Parathyroid adenoma (tissue), 2 donors: Measurements from ENCODE around the gene CTRB1.

Experiments
- H2AFZ ChIP-seq: fragments of 300-600 bp; sonication (generic); one replicate; pipeline ENCODE4 v1.7.0; 2017; ENCODE audit warnings: antibody characterized with exemption, mild to moderate bottlenecking
- H3K27ac ChIP-seq: fragments of 300-600 bp; sonication (generic); one replicate; pipeline ENCODE4 v1.7.0; 2017
- H3K27me3 ChIP-seq: fragments of 300-600 bp; sonication (generic); one replicate; pipeline ENCODE4 v1.7.0; 2017; ENCODE audit warnings: low read length; ENCODE audit not compliant: control insufficient read depth, insufficient read depth
- H3K36me3 ChIP-seq: fragments of 300-600 bp; sonication (generic); one replicate; pipeline ENCODE4 v1.7.0; 2017; ENCODE audit warnings: low read length; ENCODE audit not compliant: control insufficient read depth, insufficient read depth
- H3K4me1 ChIP-seq: fragments of 300-600 bp; sonication (generic); one replicate; pipeline ENCODE4 v1.7.0; 2017; ENCODE audit warnings: control low read depth
- H3K4me2 ChIP-seq: fragments of 300-600 bp; sonication (generic); one replicate; pipeline ENCODE4 v1.7.0; 2017; ENCODE audit warnings: low read length
- H3K4me3 ChIP-seq: fragments of 300-600 bp; sonication (generic); one replicate; pipeline ENCODE4 v1.7.0; 2017; ENCODE audit warnings: low read depth, low read length
- H3K79me2 ChIP-seq: fragments of 300-600 bp; sonication (generic); one replicate; pipeline ENCODE4 v1.7.0; 2017; ENCODE audit warnings: control low read depth
- H3K9ac ChIP-seq: fragments of 300-600 bp; sonication (generic); one replicate; pipeline ENCODE4 v1.7.0; 2017; ENCODE audit warnings: mild to moderate bottlenecking
- H3K9me3 ChIP-seq: fragments of 300-600 bp; sonication (generic); one replicate; pipeline ENCODE4 v1.7.0; 2017; ENCODE audit warnings: low read length; ENCODE audit not compliant: control insufficient read depth
- TF ChIP-seq, protein P1 (sequence below): fragments of 300-600 bp; sonication (generic); IDR thresholded peaks from one replicate; pipeline ENCODE4 v1.7.0; 2017; ENCODE audit warnings: antibody characterized with exemption, mild to moderate bottlenecking
- donor health status: primary hyperparathyroidism.

CTRB1 gene

DNA sequence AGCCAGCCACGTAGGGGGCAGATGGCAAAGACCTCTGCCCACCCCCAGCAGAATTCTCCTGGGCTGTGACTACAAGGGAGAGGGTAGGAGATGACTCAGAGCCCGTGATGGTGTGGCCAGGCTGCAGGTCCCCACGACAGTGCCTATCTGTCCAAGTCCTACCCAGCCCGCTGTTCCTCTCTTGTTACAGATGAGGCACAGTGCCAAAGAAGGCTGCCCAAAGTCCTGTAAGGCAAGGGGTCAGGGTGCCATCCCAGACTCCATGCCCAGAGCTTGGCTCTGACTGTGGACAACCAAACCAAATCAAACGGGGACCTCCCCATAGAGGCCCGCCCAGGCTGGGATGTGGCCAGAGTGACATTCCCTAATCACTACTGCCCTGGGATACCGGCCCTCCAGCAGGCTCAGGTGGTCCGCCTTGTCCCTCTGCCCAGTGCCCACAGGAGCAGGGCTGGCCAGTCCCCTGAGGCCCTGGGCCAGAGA, 45.2 kb downstream of the CTRB1 start:
- H3K4me2 ChIP-seq: peak overlapping the region; percentile 92
- no peaks in the 10 kb centered on the region for H3K27me3 ChIP-seq
- peaks cover 38% of the 10 kb centered on the region for H3K79me2 ChIP-seq
- no peak overlapping the region for H3K9ac ChIP-seq
- H2AFZ ChIP-seq: peak overlapping the region; percentile 75
- TF ChIP-seq, protein P1, sequence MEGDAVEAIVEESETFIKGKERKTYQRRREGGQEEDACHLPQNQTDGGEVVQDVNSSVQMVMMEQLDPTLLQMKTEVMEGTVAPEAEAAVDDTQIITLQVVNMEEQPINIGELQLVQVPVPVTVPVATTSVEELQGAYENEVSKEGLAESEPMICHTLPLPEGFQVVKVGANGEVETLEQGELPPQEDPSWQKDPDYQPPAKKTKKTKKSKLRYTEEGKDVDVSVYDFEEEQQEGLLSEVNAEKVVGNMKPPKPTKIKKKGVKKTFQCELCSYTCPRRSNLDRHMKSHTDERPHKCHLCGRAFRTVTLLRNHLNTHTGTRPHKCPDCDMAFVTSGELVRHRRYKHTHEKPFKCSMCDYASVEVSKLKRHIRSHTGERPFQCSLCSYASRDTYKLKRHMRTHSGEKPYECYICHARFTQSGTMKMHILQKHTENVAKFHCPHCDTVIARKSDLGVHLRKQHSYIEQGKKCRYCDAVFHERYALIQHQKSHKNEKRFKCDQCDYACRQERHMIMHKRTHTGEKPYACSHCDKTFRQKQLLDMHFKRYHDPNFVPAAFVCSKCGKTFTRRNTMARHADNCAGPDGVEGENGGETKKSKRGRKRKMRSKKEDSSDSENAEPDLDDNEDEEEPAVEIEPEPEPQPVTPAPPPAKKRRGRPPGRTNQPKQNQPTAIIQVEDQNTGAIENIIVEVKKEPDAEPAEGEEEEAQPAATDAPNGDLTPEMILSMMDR: no peak
- H3K27ac ChIP-seq: peak overlapping the region; percentile 59
- no peaks in the 10 kb centered on the region for H3K9me3 ChIP-seq
- H3K4me3 ChIP-seq: peak overlapping the region; percentile 96
- no peaks in the 10 kb centered on the region for H3K36me3 ChIP-seq
- peaks cover 28% of the 10 kb centered on the region for H3K4me1 ChIP-seq

GRCh38 chr16:75264457-75264998, 45.7 kb downstream of the CTRB1 start:
- TF ChIP-seq, protein P1: no peak
- Histone ChIP-seq H3K4me1 (peaks cover 28% of the 10 kb centered on the region), H3K9ac (no peak overlapping the region), H3K36me3 (no peaks in the 10 kb centered on the region), H3K4me2 (peak overlapping the region; percentile 92), H3K79me2 (peaks cover 32% of the 10 kb centered on the region), H3K4me3 (peak overlapping the region; percentile 96), H3K9me3 (no peaks in the 10 kb centered on the region), H3K27ac (peak overlapping the region; percentile 59), H3K27me3 (no peaks in the 10 kb centered on the region), H2AFZ (peak overlapping the region; percentile 75)

GRCh38 chr16:75264999-75265910, 46.5 kb downstream of the CTRB1 start:
- TF ChIP-seq, protein P1: no peak
- Histone ChIP-seq H3K4me3 (peak overlapping the region; percentile 96), H3K9me3 (no peaks in the 10 kb centered on the region), H3K9ac (peak overlapping the region; percentile 87), H2AFZ (peak overlapping the region; percentile 75), H3K27me3 (no peaks in the 10 kb centered on the region), H3K4me1 (peaks cover 28% of the 10 kb centered on the region), H3K79me2 (peaks cover 27% of the 10 kb centered on the region), H3K27ac (peak overlapping the region; percentile 59), H3K36me3 (no peaks in the 10 kb centered on the region), H3K4me2 (peak overlapping the region; percentile 92)

GRCh38 chr16:75265911-75266701, 47.3 kb downstream of the CTRB1 start:
- peaks cover 20% of the 10 kb centered on the region for H3K79me2 ChIP-seq
- TF ChIP-seq, protein P1: peak; percentile 11
- peak overlapping the region; percentile 87 for H3K9ac ChIP-seq
- H3K4me1 ChIP-seq: peaks cover 28% of the 10 kb centered on the region
- peak overlapping the region; percentile 57 for H3K4me3 ChIP-seq
- peak overlapping the region; percentile 81 for H3K4me2 ChIP-seq
- no peaks in the 10 kb centered on the region for H3K9me3 ChIP-seq
- H3K36me3 ChIP-seq: no peaks in the 10 kb centered on the region
- peak overlapping the region; percentile 98 for H2AFZ ChIP-seq
- H3K27me3 ChIP-seq: no peaks in the 10 kb centered on the region
- H3K27ac ChIP-seq: peak overlapping the region; percentile 62
